K562 (cell line): ENCODE results near the gene ARPC1A. TPM values are rescaled to one million over a fixed set of nuclear protein-coding genes. Genes with fewer than 3 reads are reported as not detected.
A peak's percentile ranks its signal among the peaks of the same experiment; 100 is the strongest.

ENCODE experiments used
- ATF1 ChIP-seq, 2 experiments: fragments of 450-650 bp in 1 of 2; IDR thresholded peaks; 2 replicates each; pipeline ENCODE4 v1.6.1; 2016; ENCODE audit warnings: missing compliant biosample characterization in 1 of 2, missing genetic modification characterization in 1 of 2
- CREB1 ChIP-seq, 2 experiments: sonication (generic) in 1 of 2; formaldehyde crosslinking in 1 of 2; IDR thresholded peaks; 2 replicates each; pipeline versions ENCODE4 v1.6.1 to v1.8.0; 2012 to 2022; ENCODE audit warnings: inconsistent platforms in 1 of 2, mild to moderate bottlenecking in 1 of 2, missing genetic modification reagents in 1 of 2, moderate library complexity in 1 of 2
- CTBP1 ChIP-seq: fragments of 450-650 bp; IDR thresholded peaks from 2 replicates; pipeline ENCODE4 v1.6.1; 2016; ENCODE audit warnings: borderline replicate concordance
- FOXA1 ChIP-seq: fragments of 450-650 bp; IDR thresholded peaks from 2 replicates; pipeline ENCODE4 v1.6.1; 2016; ENCODE audit warnings: mild to moderate bottlenecking, borderline replicate concordance
- JUNB ChIP-seq: fragments of 450-650 bp; formaldehyde crosslinking; conservative IDR thresholded peaks from 2 replicates; pipeline ENCODE4 v1.4.0; 2020; ENCODE audit warnings: mild to moderate bottlenecking
- KLF1 ChIP-seq: fragments of 450-650 bp; IDR thresholded peaks from 2 replicates; pipeline ENCODE4 v1.6.1; 2016; ENCODE audit warnings: missing genetic modification characterization, missing compliant biosample characterization
- LEF1 ChIP-seq: fragments of 450-650 bp; IDR thresholded peaks from 2 replicates; pipeline ENCODE4 v1.6.1; 2016; ENCODE audit warnings: mild to moderate bottlenecking
- MCM7 ChIP-seq, 2 experiments: fragments of 450-650 bp; IDR thresholded peaks; 2 replicates each; pipeline ENCODE4 v1.6.1; 2016 to 2018
- MED1 ChIP-seq: sonication (generic); formaldehyde crosslinking; IDR thresholded peaks from 2 replicates; pipeline ENCODE4 v1.8.1; 2023; ENCODE audit warnings: missing genetic modification reagents, borderline replicate concordance
- OTX1 ChIP-seq: fragments of 450-650 bp; formaldehyde crosslinking; IDR thresholded peaks from 2 replicates; pipeline ENCODE4 v1.4.0; 2022; ENCODE audit warnings: mild to moderate bottlenecking
- PRPF4 ChIP-seq: fragments of 200-400 bp; formaldehyde crosslinking; IDR thresholded peaks from one replicate; pipeline ENCODE4 v1.6.1; 2017; ENCODE audit warnings: low read length, low read depth, mild to moderate bottlenecking; ENCODE audit not compliant: insufficient read depth, poor library complexity, severe bottlenecking
- PURB ChIP-seq: sonication (generic); formaldehyde crosslinking; IDR thresholded peaks from 2 replicates; pipeline ENCODE4 v1.9.0; 2021; ENCODE audit warnings: low read depth, mild to moderate bottlenecking, missing genetic modification reagents
- RBBP5 ChIP-seq: fragments of 200-600 bp; sonication (generic); IDR thresholded peaks from 2 replicates; pipeline ENCODE4 v1.6.1; 2012; ENCODE audit warnings: borderline replicate concordance, mild to moderate bottlenecking, low read length, control low read depth, inconsistent platforms; ENCODE audit not compliant: insufficient read depth, poor library complexity, severe bottlenecking
- SMAD4 ChIP-seq: fragments of 250-450 bp; sonication (Bioruptor Pico); conservative IDR thresholded peaks from 2 replicates; pipeline ENCODE4 v1.8.0; 2021; ENCODE audit warnings: inconsistent platforms, mild to moderate bottlenecking, moderate library complexity
- SMC3 ChIP-seq: conservative IDR thresholded peaks from 2 replicates; pipeline ENCODE4 v1.6.1; 2011; ENCODE audit warnings: low read depth, low read length, improper control_type of control experiment; ENCODE audit not compliant: insufficient read depth
- SNRNP70 ChIP-seq: fragments of 200-400 bp; formaldehyde crosslinking; optimal IDR thresholded peaks from 2 replicates; pipeline ENCODE3; 2017; ENCODE audit warnings: low read depth, low read length
- SRSF9 ChIP-seq: fragments of 200-400 bp; formaldehyde crosslinking; IDR thresholded peaks from 2 replicates; pipeline ENCODE4 v1.6.1; 2017; ENCODE audit warnings: low read depth, low read length, borderline replicate concordance
- SUPT5H ChIP-seq: fragments of 450-650 bp; IDR thresholded peaks from 2 replicates; pipeline ENCODE4 v1.6.1; 2016
- TAF7 ChIP-seq: fragments of 450-650 bp; IDR thresholded peaks from 2 replicates; pipeline ENCODE4 v1.6.1; 2016; ENCODE audit warnings: missing genetic modification characterization, missing compliant biosample characterization
- ZC3H11A ChIP-seq: IDR thresholded peaks from 2 replicates; pipeline ENCODE4 v1.6.1; 2012; ENCODE audit warnings: low read depth, low read length, improper control_type of control experiment
- ZKSCAN8 ChIP-seq: fragments of 200-800 bp; sonication (Bioruptor generic); IDR thresholded peaks from 2 replicates; pipeline ENCODE4 v1.6.1; 2016; ENCODE audit warnings: missing genetic modification characterization, missing compliant biosample characterization
- ZNF174 ChIP-seq: fragments of 250-450 bp; sonication (Bioruptor Pico); IDR thresholded peaks from 2 replicates; pipeline ENCODE4 v1.4.0; 2020; ENCODE audit warnings: mild to moderate bottlenecking
- ZNF41 ChIP-seq: fragments of 250-450 bp; sonication (Bioruptor Pico); conservative IDR thresholded peaks from 2 replicates; pipeline ENCODE4 v1.4.0; 2020; ENCODE audit warnings: mild to moderate bottlenecking
- polyA plus RNA-seq, 8 experiments: library from polyadenylated mRNA; depleted of rRNA in 4 of 8; stranded (reverse) in 5 of 8; unstranded in 3 of 8; fragments of >200 nt; fragmentation: Nextera tagmentation in 2 of 8; fragmentation: Illumina TruSeq in 1 of 8; extraction: Ambion mirVana in 2 of 8; extraction: Trizol in 1 of 8; gene quantifications; 2 replicates each; pipeline versions ENCODE4 v1.2.1 to v1.2.3, GENCODE V29; 2011 to 2014; ENCODE audit warnings: inconsistent platforms in 1 of 8, missing spikeins in 1 of 8
- total RNA-seq, 7 experiments: library from RNA; depleted of rRNA in 6 of 7; stranded (reverse); fragments of >200 nt in 6 of 7; fragmentation: Illumina TruSeq in 2 of 7; extraction: Trizol in 2 of 7; gene quantifications; 2 replicates each; pipeline versions ENCODE4 v1.2.1 to v1.2.3, GENCODE V29; 2011 to 2021; ENCODE audit warnings: low replicate concordance in 1 of 7
- TF ChIP-seq, protein P1 (sequence below): sonication (generic); formaldehyde crosslinking; IDR thresholded peaks from 2 replicates; pipeline ENCODE4 v1.8.0; 2022; ENCODE audit warnings: mild to moderate bottlenecking, missing genetic modification reagents, borderline replicate concordance
- TF ChIP-seq, protein P2 (sequence below): IDR thresholded peaks from 2 replicates; pipeline ENCODE4 v1.6.1; 2012; ENCODE audit warnings: low read depth, low read length, improper control_type of control experiment, borderline replicate concordance
- TF ChIP-seq, protein P3 (sequence below): fragments of 450-650 bp; conservative IDR thresholded peaks from 2 replicates; pipeline ENCODE4 v1.6.1; 2016; ENCODE audit warnings: missing genetic modification characterization, low read depth, mild to moderate bottlenecking, missing compliant biosample characterization, moderate library complexity

ARPC1A gene
- total and polyA plus RNA-seq, 9 of the 15 experiments (the other 6 are each of a cell fraction or from before 2014, with no cell fraction given), result 39.5 to 151 (median 86.1) TPM

DNA sequence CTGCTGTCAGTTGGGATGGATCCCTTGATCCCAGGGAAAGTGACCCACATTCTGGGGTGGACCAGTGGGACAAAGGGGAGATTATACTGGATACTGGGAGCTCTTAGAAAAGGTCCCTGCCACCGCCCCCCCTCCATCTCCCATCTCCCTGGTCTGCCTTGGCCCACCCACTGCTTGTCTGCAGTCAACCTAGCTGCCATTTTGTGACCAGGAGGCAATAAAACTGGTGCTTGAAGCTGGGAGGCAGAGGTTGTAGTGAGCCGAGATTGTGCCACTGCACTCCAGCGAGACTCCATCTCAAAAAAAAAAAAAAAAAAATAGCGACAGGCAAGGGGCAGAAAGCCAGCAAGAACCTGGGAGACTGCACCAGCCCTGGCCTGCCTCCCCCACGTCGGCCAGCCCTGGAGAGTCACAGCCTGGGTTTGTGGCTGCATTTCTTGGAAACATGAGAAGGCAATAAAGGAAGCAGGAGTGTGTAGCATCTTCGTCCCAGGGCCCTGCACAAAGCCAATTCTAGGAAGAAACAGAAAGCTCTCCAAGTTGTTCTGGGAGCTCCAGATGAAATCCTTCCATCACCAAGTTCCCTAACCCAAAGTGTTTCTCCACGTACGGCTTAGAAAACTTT, 44.2 kb downstream of the ARPC1A start (continued):
- TF ChIP-seq SNRNP70 (no peak), ATF1 (CRISPR knock-in tag; IDR thresholded peaks at IDR 0.05) (no peak), ATF1 (tag; IDR thresholded peaks at IDR 0.05) (peak; percentile 51; the same call in 1 of the 2 replicates), PURB (CRISPR knock-in tag) (no peak), CTBP1 (peak; percentile 89; the same call in 1 of the 2 replicates), FOXA1 (no peak), LEF1 (no peak; the same call in 1 of the 2 replicates), RBBP5 (peak; percentile 52), SMC3 (no peak), ZKSCAN8 (CRISPR knock-in tag) (no peak), OTX1 (no peak), JUNB (CRISPR knock-in tag) (no peak), PRPF4 (no peak), KLF1 (no peak), ZC3H11A (no peak), MCM7 (IDR thresholded peaks at IDR 0.05) (no peak), TAF7 (tag) (no peak), SMAD4 (CRISPR knock-in tag) (peak; percentile 98), SRSF9 (no peak), MED1 (CRISPR knock-in tag) (no peak), CREB1 (IDR thresholded peaks at IDR 0.05) (no peak), CREB1 (CRISPR knock-in tag; IDR thresholded peaks at IDR 0.05) (no peak), ZNF41 (CRISPR knock-in tag) (no peak), SUPT5H (no peak), ZNF174 (CRISPR knock-in tag) (no peak)
- TF ChIP-seq, protein P1, sequence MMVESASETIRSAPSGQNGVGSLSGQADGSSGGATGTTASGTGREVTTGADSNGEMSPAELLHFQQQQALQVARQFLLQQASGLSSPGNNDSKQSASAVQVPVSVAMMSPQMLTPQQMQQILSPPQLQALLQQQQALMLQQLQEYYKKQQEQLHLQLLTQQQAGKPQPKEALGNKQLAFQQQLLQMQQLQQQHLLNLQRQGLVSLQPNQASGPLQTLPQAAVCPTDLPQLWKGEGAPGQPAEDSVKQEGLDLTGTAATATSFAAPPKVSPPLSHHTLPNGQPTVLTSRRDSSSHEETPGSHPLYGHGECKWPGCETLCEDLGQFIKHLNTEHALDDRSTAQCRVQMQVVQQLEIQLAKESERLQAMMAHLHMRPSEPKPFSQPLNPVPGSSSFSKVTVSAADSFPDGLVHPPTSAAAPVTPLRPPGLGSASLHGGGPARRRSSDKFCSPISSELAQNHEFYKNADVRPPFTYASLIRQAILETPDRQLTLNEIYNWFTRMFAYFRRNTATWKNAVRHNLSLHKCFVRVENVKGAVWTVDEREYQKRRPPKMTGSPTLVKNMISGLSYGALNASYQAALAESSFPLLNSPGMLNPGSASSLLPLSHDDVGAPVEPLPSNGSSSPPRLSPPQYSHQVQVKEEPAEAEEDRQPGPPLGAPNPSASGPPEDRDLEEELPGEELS, result no peak
- TF ChIP-seq, protein P2, sequence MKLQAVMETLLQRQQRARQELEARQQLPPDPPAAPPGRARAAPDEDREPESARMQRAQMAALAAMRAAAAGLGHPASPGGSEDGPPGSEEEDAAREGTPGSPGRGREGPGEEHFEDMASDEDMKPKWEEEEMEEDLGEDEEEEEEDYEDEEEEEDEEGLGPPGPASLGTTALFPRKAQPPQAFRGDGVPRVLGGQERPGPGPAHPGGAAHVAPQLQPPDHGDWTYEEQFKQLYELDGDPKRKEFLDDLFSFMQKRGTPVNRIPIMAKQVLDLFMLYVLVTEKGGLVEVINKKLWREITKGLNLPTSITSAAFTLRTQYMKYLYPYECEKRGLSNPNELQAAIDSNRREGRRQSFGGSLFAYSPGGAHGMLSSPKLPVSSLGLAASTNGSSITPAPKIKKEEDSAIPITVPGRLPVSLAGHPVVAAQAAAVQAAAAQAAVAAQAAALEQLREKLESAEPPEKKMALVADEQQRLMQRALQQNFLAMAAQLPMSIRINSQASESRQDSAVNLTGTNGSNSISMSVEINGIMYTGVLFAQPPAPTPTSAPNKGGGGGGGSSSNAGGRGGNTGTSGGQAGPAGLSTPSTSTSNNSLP, result no peak
- TF ChIP-seq, protein P3, sequence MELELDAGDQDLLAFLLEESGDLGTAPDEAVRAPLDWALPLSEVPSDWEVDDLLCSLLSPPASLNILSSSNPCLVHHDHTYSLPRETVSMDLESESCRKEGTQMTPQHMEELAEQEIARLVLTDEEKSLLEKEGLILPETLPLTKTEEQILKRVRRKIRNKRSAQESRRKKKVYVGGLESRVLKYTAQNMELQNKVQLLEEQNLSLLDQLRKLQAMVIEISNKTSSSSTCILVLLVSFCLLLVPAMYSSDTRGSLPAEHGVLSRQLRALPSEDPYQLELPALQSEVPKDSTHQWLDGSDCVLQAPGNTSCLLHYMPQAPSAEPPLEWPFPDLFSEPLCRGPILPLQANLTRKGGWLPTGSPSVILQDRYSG (tag), result no peak
